Activated T-cell treated with anti-CD3 and anti-CD28 coated beads, Interleukin-2, amount 50 U/mL, for 48 hours (primary cell): ENCODE measurements around the gene LRRC30.
"Not testable (repeated sequence)": the region's sequence is repeated elsewhere in the genome, so short reads cannot be mapped to it uniquely, and the experiment has no call there.

Experiments used
- DNase-seq, 2 experiments: peaks; one replicate each; pipeline ENCODE4 v3.0.0-alpha.2; 2020

Gene LRRC30

DNA sequence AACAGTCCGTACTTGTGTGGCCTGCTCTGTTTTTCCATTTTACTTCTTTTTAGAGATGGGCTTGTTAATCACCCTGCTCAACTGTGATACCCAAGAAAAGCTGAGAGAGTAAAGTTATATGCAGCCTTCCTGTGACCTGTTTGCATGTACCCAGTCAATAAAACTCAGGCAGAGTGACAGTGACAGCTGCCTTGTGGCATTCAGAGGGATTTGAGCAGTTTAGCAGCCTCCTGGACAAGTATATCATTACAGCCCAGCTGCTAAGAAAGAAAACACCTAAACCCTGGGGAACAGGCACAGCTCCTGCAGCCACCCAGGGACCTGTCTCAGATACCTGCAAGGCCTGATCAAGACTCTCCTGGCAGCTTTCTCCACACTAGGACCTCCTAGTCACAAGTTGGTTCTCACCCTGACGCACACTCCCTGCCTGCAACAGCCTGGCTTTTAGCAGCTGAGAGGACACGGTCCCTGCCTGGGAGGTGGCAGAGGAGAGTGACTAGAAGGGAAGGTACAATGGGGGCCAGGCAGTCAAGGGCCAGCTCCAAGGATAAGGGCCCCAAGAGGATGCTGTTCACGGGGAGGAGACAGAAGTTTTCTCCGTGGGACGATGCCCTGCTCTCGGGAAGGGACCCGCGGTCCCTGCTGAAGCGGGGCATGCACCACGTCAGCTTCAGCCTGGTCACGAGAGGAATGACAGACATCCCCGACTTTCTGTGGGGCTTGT is at the start of gene LRRC30:
TSS of gene LRRC30 (plus strand) at position 464 of the 724 bp plus-strand sequence. CDS start at position 514, 50 bp downstream.
- DNase-seq, result no peak

DNA sequence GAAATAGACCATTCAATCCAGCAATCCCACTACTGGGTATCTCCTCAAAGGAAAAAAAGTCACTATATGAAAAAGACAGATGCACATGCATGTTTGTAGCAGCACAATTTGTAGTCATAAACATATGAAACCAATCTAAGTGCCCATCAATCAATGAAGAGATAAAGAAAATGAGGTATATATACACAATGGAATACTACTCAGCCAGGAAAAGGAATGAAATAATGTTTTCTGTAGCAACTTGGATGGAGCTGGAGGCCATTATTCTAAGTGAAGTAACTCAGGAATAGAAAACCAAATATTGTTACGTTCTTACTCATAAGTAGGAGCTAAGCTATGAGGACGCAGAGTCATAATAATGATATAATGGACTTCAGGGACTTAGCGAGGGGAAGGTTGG is 45.2 kb upstream of the LRRC30 start:
- no peak for DNase-seq

DNA sequence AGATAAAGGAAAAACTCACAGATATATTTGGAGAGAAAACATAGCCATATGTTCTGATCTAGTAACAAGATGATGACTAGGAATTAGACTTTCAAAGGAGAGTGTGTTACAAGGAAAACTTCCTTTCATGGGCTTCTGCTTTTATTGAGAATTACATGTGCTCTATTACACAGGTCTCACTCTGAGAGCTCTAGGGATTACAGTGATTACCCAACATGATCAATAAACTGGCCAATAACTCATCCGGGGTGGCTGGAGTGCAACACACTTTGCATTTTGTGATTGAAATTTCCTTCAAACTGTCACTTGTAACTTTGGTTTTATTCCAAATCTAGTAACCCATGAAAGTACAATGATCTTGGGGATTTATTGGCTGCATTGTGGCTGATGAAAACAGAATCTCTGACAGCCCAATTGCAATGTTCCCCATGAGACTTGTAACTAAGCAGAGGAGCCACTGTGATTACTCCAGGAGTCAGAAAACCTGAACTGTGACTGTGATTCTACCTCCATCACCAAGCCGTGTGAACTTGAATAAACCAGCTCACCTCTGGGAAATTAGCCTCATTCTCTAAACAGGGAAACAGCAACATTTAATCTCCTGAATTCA is 40.2 kb upstream of the LRRC30 start:
- no peak for DNase-seq

DNA sequence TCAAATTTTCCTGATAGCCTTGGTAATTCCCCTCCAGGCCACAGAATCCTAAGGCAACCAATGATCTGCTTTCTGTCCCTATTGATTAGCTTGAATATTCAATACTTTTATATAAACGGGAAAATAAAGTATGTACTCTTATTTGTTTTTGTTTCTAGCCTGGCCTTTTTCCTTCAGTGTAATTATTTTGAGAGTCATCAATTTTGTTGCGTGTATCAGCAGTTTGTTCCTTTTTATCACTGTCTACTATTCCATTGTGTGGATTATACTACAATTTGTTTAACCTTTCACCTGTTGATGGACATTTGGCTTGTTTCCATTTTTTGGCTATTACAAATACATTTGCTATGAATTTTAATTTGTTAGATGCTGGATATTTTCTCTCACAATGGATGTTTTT is 39.2 kb upstream of the LRRC30 start:
- no peak for DNase-seq

DNA sequence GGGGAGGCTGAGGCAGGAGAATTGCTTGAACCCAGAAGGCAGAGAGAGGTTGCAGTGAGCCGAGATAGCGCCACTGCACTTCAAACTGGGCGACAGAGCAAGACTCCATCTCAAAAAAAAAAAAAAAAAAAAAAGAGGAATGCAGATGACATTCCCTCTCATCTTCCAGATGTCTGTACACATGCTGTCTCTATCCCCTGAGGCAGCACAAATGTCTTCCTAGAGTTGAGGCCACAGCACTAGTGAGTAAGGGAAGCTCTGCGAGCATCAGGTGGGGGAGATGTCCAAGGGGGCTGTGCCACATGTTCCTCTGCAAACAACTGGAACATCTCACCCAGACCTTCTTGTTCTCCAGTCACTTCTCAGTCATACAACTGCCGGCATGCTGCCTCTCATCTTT is 35.6 kb upstream of the LRRC30 start:
- DNase-seq, result no peak

DNA sequence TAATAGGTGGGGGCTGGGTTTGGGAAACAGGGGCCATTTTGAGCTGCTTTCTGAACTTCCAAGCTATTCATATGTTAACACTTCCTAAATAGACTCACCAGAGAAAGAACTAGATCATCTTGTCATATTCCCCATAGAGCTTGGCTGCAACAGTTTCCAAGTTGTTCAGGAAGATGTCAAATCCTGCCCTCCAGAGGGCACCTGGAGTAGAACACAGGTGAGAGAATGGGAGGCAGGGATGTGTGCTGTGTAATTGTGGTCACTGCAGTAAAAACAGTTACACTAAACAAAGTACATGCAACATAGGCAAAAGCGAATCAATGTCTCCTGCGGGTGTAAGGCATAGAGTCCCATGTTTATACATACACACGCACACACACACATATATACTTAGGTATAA is 34.5 kb upstream of the LRRC30 start:
- no peak for DNase-seq

DNA sequence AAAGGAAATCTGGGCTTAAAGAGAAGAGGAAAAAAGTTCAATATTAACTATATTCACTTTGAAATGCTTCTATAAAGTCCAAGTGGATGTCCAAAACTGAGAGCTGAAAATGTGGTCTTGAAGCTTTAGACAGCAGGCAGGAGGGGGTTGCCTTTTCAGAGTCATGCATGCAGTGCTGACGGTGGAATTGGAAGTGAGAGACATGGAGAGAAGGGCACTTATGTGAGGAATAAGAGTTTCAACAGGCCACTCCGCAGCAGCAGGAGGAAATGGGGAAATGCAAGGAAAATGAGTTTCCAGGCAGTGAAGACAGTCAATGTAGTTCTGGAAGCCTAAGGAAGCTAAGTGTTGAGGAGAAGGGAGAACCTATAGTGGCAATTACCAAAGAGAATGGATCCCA is 33.0 kb upstream of the LRRC30 start:
- no peak for DNase-seq

DNA sequence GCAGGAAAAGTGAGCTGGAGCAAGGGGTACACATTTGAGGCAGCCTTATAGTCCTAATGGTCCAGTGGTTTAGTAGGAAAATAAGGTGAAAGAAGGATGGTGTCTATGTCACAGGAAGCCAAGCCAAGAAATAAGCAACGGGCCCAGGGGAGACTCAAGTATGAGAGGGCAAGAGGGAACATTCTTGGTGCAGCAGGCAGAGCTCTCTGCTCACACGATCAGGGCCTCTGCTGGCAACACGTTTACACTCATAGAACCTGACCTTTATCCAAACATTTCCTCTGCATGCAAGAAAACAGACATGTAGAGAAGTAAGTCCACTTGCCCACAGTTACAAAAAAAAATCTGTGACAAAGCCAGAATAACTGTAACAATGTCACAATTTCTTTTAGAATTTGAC is 32.6 kb upstream of the LRRC30 start:
- no peak for DNase-seq

DNA sequence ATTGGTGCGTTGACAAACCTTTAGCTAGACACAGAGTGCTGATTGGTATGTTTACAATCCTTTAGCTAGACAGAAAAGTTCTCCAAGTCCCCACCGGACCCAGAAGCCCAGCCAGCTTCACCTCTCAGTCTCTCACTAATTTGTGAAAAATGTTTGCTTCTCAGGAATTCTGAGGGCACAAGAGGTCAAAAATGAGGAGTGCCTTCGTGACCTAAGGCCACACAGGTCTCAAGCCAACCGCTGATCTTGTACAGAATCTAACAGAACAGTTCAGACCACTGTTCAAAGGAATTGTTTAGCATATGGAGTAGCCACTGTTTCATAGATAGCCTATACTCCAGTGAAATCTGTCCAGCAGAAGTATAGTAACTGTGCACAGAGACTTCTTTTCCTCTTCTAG is 29.8 kb upstream of the LRRC30 start:
- DNase-seq, result no peak

DNA sequence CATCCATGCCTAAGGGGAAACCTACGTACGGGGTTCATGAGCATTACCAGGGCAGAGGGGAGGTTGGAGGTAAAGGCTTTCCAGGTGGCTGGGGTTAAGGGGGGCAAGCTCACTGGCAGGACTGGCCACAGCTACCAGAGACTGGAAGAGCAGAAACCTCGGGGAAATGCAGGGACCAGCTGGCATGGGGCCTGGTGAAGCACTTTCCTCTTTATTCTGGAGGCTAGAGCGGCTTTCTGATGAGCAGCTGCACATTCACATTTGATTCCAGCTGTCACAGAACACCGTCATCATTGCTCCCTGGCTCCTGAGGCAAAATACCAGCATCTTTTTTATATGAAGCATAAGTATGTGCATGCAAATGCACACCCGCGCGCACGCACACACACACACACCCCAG is 28.7 kb upstream of the LRRC30 start:
- no peak for DNase-seq

DNA sequence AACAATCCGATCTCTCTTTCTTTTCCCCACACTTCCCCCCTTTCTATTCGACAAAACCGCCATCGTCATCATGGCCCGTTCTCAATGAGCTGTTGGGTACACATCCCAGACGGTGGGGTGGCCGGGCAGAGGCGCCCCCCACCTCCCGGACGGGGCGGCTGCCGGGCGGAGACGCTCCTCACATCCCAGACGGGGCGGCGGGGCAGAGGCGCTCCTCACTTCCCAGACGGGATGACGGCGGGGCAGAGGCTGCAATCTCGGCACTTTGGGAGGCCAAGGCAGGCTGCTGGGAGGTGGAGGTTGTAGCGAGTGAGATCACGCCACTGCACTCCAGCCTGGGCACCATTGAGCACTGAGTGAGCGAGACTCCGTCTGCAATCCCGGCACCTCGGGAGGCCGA is 27.3 kb upstream of the LRRC30 start:
- DNase-seq, result not testable (repeated sequence)

DNA sequence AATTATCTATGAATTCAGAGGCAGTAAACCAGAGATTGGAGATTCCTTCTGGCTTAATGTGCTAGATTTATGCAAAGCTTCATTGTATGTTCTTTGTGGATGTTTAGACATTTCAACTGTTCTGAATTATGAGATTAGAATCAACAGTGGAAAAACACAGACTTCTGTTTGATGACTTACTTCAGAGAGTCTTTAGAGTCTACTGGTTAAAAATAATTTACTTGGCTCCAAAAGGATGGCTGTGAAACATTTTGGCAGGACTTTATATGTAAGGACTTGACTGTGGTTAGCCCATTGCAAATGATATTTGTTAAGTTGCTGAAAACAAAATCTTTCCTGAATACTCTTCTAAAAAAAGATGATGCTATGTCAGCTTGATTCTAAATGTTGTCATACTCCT is 25.5 kb upstream of the LRRC30 start:
- DNase-seq, result no peak

DNA sequence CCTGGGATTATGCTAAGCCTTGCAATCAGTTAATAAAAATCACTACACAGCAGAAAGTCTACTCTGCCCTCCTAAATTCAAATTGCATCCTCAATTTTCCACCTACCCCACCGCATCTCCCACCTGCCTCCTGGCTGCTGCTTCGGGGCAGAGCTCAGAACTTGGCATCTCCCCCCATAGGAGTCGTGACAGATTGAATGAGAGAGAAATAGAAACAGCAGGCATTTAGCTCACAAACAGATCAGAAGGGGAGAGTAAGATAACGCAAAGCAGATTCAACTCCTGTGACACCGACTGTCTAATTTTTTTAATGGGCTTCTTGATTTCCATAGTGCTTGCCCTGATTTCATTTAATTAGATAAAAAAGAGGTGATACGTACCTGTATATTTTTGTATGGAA is 24.7 kb upstream of the LRRC30 start:
- DNase-seq, result no peak

DNA sequence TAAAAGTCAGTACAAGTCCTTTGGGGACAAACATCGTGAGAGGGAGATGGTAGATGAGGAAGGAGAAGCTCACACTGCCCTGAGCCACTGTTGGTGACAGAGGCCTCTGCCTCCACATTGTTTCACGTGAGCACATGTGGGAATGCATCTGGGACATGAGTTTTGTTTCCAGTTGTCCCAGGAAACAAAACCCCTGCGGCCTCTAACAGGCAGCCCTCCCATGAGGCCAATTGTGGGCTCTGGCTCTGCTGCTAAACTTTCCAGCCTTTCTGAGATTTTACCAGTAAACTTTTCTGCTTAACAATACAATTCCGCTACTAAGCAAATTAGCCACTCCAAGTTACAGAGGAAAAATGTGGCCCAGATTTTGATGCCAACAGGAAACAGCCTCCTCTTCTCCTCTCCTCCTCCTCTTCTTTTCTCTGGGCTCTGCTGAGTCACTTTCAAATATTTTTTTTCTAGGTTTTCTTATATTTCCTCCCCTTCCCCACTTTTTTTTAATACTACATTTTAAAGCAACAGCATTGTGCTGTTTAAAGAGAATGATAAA is 23.4 kb upstream of the LRRC30 start:
- DNase-seq, result no peak

DNA sequence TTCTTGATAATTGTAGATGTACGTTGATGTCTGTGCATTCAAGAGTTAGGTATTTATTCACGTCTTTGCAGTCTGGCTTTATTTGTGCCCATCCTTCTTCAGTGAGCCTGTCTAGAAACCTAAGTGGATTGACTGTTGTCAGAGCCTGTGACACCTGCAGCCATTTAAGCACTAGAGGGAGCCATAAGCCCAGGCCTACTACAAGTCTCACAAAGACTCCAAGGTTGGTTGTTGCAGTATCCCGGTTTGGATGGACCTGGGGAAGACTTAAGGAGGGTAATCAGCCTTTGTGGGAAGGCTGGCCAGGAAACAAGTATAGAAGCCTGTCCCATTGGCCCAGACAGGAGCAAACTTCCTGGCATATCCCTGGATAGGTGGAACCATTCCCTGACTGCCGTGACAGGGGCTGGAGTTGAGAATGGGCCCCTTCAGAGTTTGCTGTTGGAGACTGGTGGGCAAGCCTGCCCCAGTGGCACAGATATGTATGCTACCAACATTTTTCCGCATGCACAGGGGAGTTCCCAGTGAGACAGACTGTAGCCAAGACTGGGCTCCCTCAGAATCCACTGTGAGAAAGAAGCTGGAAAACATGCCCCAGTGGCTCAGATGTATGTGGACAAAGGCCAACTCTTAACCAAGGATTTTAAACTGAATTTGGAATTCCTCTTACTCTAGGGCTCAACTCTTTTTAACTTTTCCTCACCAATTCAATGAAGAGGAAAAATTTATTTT is 9.3 kb upstream of the LRRC30 start:
- DNase-seq, result no peak

DNA sequence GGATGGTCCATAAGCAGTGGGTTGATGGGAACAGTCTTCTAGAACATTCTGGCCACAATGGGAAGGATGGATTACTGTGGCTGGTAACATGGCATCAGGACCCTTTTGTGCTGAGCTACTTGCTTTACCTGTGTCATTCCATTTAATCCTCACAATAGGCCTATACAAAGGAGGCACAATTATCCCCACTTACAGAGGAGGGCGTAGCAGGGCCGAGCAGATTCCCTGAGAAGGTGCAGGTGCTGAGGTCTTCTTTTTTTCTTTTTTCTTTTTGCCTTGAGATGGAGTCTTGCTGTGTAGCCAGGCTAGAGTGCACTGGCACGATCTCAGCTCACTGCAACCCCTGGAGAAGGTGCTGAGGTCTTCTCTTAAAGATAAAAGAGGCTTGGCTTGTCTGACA is 6.7 kb upstream of the LRRC30 start:
- DNase-seq, result no peak

DNA sequence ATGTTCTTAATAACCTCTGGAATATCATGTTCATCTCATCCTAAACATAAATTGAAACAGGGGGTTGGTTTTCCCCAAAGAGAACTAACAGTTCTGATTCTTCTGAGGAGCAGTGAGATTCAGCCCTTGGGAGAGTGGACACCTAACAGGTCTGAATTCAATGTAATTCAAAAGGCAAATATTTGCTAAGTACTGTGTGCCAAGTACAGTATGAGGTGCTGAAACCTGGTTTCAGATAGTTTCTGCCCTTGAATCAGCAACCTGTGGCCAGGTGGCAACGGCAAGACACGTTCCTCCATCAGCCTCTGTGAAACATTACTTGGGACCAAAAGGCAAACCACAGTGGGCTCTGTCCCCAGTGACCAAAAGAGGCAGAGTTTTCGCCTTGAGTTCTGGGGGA is 1.3 kb downstream of the LRRC30 start:
- DNase-seq, result no peak

DNA sequence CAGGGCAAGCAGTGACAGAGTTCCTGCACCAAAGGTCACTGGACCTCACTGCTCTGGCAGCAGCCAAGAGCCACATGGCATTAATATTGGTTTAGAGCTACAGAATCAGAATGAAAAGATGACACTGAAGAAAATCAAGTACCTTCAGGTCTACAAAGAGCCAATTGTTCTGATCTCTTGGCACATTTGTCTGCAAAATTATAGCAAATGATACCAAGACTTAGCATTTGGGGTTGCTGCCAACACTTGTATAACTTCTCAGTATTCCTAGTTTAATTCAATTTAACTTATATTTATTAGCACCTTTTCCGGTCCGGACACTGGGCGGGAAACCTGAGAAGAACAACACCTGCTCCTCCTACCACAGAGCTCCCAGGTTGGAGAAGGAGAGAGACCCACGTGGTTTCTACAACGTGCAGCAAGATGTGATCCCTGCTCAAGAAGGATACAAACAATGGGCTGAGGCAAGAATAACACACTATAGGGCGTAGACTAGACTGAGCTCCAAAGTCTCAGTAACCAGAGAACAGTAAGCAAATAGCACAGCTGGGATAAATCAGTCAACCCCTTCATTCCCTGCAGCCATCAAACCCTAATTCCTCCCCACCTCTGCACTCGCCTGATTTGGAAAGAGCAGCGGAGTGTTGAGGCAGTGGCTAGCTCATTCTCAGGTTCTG is 2.4 kb downstream of the LRRC30 start:
- DNase-seq, result no peak

DNA sequence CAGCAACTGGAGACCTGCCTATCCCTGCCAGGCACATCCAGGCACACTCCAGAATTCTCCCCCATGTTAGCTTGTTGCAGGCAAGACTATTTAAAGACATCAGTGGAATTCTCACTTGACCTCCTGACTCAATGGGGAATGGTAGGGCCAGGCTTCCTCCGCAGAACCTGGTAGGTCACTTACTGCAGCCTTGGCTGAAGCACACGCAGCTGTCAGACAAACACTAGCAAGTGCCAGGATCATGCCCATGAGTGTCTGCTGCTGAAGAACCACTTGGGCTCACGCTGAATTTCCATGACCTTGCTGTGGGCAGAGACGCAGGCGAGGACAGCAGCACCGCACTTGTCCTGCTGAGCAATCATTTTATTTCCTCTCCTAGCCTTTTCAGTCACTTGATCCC is 3.2 kb downstream of the LRRC30 start:
- no peak for DNase-seq

DNA sequence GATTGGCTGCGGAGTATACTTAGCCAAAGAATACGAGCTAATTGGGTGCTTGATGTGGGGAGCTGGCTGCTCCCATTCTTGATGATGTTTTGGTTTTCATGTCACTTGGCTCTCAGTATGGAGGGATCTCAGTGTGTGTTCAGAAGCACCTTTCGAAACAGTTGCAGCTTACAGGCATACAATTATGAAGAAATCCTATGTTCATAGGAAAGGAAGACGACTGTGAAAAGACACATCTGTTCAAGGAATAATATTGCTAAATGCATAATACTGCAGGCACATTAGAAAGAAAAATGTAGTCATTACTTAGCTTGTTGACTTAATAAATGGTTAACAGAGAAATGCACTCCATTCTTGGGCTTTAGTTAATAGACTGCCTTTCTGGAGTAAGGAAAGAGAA is 4.1 kb downstream of the LRRC30 start:
- DNase-seq, result no peak

DNA sequence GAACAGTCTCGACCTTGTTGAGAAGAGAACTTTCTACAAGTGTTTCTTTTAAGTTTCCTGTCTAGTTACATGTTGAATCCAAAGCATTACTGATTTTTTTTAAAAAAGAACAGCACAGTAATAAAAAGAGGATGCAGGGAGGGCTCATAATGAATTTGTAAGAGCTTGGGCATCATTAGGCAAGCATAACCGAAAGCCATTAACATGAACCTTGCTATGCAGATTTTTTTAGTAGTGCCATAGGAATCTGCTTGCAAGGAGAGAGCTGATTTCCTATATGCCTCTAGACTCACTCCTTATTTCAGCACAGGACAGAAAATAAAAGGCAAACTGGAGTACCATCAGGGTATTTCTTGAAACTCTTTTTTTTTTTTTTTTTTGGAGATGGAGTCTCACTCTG is 5.2 kb downstream of the LRRC30 start:
- DNase-seq, result no peak

DNA sequence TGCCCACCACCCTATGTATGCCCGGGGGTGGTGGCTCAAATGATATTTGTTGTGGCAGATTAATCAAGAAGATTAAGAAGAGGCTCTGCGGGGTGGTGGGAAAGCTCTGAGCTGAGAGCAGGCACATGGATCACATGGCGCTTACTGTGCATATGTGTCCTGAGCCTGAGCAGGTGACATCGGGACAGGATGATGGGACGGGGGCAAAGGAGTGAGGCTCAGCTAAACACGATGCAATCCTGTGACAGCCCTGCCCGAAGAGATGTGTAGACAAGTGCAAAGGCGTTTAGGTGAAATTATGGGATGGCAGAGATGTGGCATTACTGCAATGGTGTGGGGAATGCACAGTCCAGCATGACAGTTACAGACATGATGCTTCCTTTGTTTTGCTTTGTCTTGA is 6.0 kb downstream of the LRRC30 start:
- no peak for DNase-seq

DNA sequence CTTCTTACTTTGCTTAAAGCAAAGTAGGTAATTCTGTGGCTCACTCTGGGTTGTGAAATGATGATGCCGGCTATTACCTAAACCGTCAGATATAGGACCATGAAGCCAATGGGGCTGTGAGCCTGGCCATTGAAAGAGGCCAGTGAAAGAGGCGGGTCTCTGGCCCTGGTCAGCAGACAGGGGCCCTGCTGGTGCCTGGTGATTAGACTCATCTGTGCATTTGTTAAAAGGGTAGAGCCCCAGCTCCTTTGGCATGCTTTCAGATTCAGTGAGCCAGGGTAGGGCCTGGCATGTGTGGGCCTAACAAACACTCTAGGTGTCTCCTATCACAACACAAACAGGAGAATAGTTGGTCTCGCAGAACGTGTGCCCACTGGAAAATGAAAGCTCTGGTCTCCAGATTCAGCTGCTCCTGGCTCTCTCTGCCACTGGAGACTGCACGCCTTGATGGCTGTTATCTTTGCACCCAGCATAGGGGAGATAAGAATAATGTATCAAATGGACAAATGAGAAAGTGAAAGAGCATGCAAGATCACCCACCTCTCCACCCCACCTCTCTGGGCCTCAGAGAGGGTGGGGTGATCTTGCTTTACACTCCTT is 6.9 kb downstream of the LRRC30 start:
- DNase-seq, result no peak
